ENCODE measurements around the gene TMEM219. TPM values are rescaled to one million over a fixed set of nuclear protein-coding genes. Genes with fewer than 3 reads are reported as not detected.

Gene TMEM219
- total and polyA plus RNA-seq, 2 of the 8 experiments (the other 6 are each of a cell fraction or from before 2014, with no cell fraction given) = 60.2 to 116 TPM

DNA sequence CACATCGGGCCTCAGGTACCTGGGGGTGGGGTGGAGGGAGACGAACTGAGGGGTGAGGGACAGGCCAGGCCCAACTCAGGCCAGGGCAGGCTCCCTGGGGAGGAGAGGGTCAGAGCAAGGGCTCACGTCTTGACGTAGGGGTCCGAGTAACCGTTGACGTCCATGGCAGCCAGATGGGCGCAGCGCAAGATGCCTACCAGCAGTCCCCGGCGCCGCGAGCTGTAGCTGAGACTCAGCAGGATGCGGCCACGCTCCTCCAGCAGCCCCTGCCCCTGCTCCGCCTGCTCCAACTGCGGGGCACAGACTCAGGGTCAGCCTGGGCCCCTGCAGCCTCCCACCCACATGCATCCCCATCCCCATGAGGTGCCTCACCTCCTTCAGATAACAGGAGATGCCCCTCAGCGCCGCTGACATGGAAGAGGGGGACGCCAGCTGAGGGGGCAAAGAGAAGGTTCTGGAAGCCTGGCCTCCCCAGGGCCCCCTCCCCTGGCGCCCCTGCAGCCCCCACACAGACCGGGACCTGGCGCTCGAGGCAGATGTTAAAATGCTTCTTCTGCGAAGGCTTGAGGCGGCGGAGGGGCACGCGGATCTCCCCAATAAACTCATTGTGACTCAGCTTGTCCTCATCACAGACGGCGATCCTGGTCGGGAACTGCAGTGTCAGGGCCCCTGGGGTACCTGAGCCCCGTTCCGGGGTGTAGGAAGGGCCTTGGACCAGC lies 44.9 kb downstream of the TMEM219 start (continued):
- TF ChIP-seq NANOG (IDR thresholded peaks at IDR 0.05; ENCODE audit: insufficient read depth, low read depth, low read length, poor library complexity, severe bottlenecking) (no peak), CTCF (IDR thresholded peaks at IDR 0.05; ENCODE audit: control extremely low read depth in 1 of 3, insufficient read depth in 1 of 3, low read depth in 1 of 3, low read length in 3 of 3) (no peak), POLR2A (IDR thresholded peaks at IDR 0.05; ENCODE audit: control extremely low read depth in 1 of 2, low read depth in 2 of 2, low read length in 2 of 2) (no peak)

Data from H1 (cell line).